GM21447 (cell line): ENCODE data around the gene VAPA.

Source experiments
- ATAC-seq: cut with Tn5 transposase; IDR thresholded peaks from one replicate; pipeline ENCODE4 v1.9.1; 2021; ENCODE audit not compliant: unreplicated experiment

Gene VAPA

DNA sequence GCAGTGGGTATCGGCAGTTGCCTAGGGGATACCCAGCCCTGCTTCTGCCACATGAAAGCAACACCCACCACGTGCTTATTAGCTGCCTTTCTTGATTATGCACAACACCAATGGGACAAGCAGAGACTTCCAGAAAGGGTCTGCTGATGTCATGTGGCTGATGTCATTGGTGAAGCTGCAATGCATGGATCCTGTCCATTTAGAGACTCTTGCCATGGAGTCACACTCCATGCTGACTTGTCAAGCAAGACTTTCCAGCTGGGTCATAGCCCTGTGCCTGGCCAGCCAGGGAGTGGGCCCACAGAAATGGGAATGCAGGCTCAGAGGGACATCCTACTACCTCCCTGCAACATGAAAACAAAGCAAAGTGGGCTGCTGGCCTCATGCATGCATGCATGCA, 81.8 kb downstream of the VAPA start:
- no peak for ATAC-seq

GRCh38 chr18:9996094-9996493, 82.3 kb downstream of the VAPA start:
- ATAC-seq: no peak

DNA sequence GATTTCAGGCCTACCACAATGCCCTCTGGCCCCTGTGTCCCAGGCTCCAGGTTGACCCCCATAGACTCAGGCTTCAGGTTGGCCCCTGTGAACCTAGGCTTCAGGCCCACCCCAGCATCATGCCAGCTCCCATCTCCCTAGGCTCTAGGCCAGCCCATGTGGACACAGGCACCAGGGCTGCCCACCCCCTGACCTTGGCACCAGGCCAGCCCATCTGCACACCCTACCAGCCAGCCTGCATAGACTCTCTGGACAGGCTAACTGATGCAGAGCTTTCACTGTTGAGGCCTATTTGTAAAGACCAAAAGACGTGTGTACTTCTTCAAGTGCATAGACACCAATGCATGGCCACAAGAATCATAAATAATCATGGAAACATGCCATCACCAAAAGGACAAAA, 83.9 kb downstream of the VAPA start:
- no peak for ATAC-seq

- ATAC-seq: no peak
Measured at GRCh38 chr18:9998330-9998729, 84.5 kb downstream of the VAPA start.

DNA sequence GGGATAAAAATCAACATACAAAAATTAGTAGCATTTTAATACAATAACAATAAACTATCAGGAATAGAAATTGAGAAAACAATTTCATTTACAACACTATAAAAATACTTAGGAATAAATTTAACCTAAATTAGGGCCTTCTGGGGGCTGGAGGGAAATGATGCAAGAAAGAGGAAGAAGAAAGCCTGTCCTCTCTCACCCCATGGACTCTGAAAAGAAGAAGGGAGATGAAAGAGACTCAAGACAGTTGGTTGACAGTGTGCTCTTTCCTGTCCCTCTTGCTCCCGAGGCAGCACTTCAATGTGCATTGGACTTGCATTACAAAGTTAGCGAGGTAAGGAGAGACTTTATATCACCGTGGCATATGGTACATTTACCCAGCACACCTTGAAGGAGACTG, 88.5 kb downstream of the VAPA start:
- ATAC-seq: no peak

DNA sequence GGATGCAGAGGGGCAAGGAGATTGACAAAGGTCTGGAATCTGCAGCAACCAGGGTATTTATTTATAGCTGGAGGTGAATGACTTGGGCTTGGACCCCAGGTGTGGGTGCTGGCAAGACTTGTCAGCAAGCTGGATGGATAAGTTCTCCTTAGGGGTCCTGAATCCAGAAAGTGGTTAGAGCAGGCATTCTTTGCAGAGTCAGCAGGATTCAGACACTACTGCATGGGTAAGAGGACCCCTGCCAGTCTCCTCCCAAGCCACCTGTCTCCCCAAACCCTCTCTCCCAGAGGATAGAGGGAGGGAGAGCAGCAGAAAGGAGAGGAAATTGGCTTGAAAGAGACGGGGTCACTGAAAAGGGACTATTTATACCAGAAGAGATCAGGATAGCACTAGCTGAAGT, 89.5 kb downstream of the VAPA start:
- ATAC-seq: no peak

DNA sequence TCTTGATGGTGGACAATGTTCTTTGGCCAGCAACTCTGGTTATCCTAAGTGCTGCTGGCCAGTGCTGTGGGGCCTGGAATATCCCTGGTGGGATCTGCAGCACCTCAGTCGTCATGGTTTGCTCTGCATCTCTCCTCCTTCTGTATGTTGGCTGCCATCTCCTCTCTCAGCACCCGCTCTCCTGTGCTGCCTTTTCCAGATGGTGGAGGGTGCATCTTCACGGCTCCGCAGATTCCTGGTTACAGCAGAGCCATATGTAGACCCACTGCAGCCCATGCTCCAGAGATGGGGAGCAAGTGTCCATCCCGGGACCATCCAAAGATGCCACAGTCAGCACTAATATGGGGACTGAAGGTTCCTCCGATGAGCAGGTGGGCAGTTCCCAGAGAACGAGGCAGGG, 90.0 kb downstream of the VAPA start:
- ATAC-seq: no peak

- no peak for ATAC-seq
Measured at GRCh38 chr18:10006311-10006893, 92.6 kb downstream of the VAPA start.

GRCh38 chr18:10008006-10008647, 94.3 kb downstream of the VAPA start:
- ATAC-seq: no peak
